ENCODE results near the gene GPR34.
A peak's percentile ranks its signal among the peaks of the same experiment; 100 is the strongest.
"Not testable (repeated sequence)": the region's sequence is repeated elsewhere in the genome, so short reads cannot be mapped to it uniquely, and the experiment has no call there.

Gene GPR34, protein sequence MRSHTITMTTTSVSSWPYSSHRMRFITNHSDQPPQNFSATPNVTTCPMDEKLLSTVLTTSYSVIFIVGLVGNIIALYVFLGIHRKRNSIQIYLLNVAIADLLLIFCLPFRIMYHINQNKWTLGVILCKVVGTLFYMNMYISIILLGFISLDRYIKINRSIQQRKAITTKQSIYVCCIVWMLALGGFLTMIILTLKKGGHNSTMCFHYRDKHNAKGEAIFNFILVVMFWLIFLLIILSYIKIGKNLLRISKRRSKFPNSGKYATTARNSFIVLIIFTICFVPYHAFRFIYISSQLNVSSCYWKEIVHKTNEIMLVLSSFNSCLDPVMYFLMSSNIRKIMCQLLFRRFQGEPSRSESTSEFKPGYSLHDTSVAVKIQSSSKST

GRCh38 chrX:41688835-41689234, at the start of gene GPR34:
GPR34 (plus strand) TSS chrX:41688973; CDS start chrX:41695634, 6,661 bp downstream.
- DNase-seq, result no peak

DNA sequence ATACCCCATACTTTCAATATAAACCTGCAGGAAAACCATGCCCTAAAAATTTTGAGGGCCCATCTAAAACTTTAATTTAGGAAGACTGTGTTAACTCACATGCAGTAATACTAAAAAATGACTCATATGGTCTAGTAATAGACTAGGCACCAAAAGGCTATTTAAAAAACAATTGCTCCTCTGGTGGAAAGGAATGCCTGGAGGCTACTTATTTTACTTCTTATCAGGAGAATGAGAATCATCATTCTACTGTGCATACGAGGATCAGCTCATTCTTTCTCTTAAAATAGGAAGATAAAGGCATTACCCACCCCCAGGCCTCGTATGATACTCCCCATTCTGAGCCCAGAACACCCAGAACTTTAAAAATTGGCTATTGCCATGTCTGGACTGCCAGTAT, 42.6 kb upstream of the GPR34 start:
- not testable (repeated sequence) for DNase-seq

- no peak for DNase-seq
These were observed 35.6 kb upstream of the GPR34 start for GRCh38 chrX:41653125-41653524.

DNA sequence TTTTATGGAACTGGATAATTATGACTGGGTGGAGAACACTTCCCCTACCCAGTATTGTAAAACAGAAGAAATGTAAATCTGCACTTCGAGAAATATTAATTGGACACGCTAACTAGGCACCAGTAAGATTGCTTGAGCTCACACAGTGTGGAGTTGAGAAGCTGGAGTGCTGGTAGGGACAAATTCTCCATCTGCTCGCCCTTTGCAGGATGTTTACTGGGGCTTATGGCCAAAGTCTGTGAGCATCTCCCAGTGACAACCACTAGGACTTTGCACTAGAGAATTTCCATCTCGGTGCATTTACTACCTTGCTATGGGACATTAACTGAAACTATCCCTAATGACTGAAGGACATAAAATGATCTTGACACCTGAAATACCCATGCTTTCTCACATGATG, 33.7 kb upstream of the GPR34 start:
- no peak for DNase-seq

- DNase-seq, result no peak
These were observed 33.1 kb upstream of the GPR34 start for GRCh38 chrX:41655631-41656030.

DNA sequence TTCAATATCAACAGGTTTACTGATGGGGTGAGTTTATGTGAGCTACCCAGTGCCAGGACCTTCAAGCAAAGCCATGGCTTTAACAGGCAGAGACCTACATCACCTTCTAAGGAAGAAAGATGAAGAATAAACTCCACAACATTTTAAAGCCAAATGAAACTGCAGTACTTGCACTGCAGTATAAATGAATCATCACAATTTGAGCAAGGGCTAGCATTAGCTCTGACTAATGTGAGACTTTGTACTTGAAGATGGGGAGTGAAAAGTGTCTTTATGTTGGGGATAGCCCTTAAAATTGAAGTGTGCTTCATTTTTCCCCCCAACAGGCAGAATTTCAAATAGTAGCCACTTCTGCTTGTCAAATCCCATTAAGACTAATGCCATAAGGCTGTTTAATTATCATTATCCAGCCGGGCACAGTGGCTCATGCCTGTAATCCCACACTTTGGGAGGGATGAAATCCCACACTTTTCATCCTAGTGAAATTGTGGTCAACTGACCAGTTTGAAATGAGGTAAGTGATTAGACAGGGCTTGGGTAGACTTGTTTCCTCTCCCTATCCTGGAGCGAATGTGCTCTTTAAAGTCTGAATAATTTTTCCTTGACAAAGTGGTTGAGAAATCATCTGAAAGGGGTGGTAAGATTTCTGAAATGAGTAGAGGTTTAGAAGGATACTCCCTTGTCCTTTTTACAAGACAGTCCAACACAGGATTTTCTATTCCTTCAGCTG, 27.2 kb upstream of the GPR34 start:
- DNase-seq, result no peak

- no peak for DNase-seq
These were observed 24.3 kb upstream of the GPR34 start for GRCh38 chrX:41664375-41664901.

- no peak for DNase-seq
These were observed 23.9 kb upstream of the GPR34 start for GRCh38 chrX:41664908-41665307.

DNA sequence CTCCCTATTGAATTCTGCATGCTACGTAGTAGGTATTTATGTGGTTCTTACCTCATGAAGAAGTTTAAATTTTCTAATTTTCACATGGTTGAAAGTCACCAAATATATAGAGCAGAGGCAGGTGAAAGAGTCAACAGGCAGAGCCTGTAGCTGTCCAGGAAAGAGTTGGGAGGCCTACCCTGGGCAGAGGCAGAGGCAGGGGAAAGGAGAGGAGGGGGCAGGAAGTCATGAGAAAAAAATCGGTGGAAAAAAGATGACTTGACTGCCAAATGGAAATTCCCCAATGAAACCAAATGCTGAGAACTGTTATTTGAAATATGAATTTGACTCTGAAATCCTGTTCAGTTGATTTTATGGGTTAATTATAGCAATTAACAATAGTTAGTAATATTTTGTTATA, 23.1 kb upstream of the GPR34 start:
- no peak for DNase-seq

DNA sequence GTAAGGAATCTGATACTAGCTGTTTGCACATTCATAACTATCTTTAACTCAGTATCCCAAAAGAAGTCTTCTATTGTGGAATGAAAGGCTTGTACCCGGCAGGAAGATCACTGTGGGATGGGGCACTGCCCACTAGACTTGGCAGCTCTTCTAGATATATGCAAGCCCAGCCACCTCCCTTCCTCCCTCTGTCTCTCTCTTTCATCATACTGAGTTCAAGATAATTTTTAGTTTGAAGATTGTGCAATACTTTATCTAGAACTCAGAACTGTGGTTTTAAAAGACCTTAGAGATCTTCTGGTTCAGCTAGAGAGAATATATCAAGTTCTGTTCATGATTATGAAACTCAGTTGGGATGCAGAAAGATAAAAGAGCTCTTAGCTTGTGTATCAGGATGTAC, 22.5 kb upstream of the GPR34 start:
- DNase-seq, result no peak

DNA sequence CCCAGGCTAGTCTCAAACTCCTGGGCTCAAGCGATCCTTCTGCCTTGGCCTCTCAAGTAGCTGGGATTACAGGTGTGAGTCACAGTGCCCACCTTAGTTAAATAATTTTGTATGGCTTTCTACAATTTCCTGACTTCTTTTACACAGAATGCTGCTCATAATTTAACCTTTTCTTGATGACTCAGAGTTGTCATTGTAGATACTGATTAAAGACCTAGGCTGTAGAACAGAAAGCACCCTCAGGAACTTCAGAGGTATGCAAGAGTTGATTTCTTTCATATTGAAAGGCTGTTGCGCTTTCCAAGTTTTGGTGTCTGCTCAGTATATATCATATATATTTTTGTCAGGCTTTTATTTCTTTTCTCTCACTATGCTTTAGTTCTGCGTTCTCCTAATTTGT, 21.1 kb upstream of the GPR34 start:
- no peak for DNase-seq

DNA sequence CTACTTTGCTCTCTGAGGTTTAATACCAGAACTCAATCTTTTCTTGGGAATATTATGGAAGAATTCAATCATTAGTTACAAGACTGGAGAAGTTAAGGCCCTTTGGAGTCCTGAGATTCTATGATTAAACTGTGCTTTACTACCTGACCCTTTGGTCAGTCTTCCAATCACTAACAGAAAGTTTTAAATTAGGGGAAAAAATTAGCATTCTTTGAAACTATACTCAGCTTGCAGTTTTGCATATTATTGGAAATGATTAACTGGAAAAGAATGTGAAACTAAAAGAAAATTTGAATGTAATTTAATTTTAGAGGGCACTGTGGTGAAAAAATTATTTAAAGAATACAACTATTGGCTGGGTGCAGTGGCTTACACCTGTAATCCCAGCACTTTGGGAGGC, 18.7 kb upstream of the GPR34 start:
- no peak for DNase-seq

- no peak for DNase-seq
These were observed 17.7 kb upstream of the GPR34 start for GRCh38 chrX:41671082-41671481.

GRCh38 chrX:41672643-41673042, 16.1 kb upstream of the GPR34 start:
- DNase-seq, result no peak

GRCh38 chrX:41676361-41676760, 12.4 kb upstream of the GPR34 start:
- DNase-seq, result not testable (repeated sequence)

- DNase-seq, result no peak
These were observed 11.4 kb upstream of the GPR34 start for GRCh38 chrX:41677183-41678060.

GRCh38 chrX:41684138-41684537, 4.6 kb upstream of the GPR34 start:
- no peak for DNase-seq

- no peak for DNase-seq
These were observed 3.8 kb upstream of the GPR34 start for GRCh38 chrX:41684940-41685339.

DNA sequence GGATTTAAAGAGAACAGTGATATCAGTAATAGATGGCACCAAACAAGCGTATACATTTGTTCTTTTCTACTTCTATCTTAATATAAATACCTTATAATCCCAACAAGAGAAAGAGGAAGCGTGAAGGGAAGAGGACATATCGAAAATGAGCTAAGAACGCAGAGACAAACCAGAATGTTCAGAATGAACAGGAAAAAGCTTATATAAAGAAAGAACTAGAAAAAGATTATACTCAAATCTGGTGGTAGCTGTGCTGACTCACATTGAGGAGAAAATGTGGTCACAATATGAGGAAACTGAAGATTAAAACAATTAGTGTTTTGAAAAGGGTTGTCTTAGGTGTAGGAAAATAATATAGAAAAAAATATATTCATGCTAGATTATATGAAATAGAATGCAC, 2.0 kb upstream of the GPR34 start:
- peak in 1 of 2 donors; percentile 45 for DNase-seq

GRCh38 chrX:41688156-41688555, 617 bp upstream of the GPR34 start:
- DNase-seq, result no peak

DNA sequence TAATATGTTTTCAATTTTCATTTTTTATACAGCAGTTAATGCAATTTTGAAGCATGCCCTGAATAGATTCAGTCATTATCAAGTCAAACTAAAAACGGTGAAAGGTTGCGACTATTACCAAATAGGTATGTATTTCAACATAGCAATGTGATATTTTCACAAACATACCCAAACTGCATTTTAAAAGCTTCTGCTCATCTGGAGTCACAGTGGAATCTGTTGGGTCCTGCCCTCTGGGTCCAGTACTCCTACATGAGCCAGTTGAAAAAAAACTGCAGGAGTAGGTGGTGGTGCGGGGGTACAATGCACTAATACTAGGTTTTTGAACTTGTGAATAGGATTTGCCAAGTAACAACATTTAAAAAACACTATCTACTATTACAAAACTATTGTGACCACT, 938 bp downstream of the GPR34 start:
- no peak for DNase-seq

GRCh38 chrX:41692162-41692749, 3.5 kb downstream of the GPR34 start:
- DNase-seq, result peak in 1 of 2 donors; percentile 18

DNA sequence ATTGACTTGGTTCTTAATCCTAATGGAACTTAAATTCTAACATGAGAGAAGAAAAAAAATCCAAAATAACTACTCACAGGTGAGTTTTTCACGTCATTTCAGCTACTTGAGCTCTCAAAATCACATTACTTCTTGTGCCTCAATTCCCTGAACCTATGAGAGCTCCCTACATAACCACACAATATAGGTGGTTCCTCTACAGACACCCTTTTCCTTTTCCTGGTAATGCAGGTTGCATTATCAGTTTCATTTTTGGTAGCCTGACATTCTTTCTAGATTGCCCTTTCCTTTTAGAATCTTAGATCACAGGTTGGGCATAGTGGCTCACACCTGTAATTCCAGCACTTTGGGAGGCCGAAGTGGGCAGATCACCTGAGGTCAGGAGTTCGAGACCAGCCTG, 4.3 kb downstream of the GPR34 start:
- DNase-seq, result no peak

Measured in bone marrow (tissue), 2 donors.